Right renal pelvis (tissue), 4 donors: ENCODE measurements around the gene RNF144A. TPM values are rescaled to one million over a fixed set of nuclear protein-coding genes. Genes with fewer than 3 reads are reported as not detected.
"Not testable (repeated sequence)": the region's sequence is repeated elsewhere in the genome, so short reads cannot be mapped to it uniquely, and the experiment has no call there.

Source experiments
- DNase-seq, 4 donors: peaks; one replicate each; pipeline ENCODE4 v3.0.0-alpha.2; 2013; ENCODE audit warnings: low read depth in 4 of 4, low spot score in 3 of 4, missing footprints in 1 of 4
- polyA plus RNA-seq, 4 donors: library from polyadenylated mRNA; unstranded; fragments of 120-200 nt; gene quantifications; one replicate each; pipeline ENCODE4 v1.2.1, GENCODE V29; 2013; ENCODE audit not compliant: insufficient read length in 4 of 4

RNF144A gene, protein sequence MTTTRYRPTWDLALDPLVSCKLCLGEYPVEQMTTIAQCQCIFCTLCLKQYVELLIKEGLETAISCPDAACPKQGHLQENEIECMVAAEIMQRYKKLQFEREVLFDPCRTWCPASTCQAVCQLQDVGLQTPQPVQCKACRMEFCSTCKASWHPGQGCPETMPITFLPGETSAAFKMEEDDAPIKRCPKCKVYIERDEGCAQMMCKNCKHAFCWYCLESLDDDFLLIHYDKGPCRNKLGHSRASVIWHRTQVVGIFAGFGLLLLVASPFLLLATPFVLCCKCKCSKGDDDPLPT
- 10 to 100 TPM; 54.2 to 70.4 (median 66.3) TPM for polyA plus RNA-seq

- peak in 1 of 4 donors; percentile 57 for DNase-seq
These were observed at the start of gene RNF144A for GRCh38 chr2:6917071-6917760. TSS of gene RNF144A (plus strand) at chr2:6917412. CDS start at chr2:6996927, 79,515 bp downstream.

DNA sequence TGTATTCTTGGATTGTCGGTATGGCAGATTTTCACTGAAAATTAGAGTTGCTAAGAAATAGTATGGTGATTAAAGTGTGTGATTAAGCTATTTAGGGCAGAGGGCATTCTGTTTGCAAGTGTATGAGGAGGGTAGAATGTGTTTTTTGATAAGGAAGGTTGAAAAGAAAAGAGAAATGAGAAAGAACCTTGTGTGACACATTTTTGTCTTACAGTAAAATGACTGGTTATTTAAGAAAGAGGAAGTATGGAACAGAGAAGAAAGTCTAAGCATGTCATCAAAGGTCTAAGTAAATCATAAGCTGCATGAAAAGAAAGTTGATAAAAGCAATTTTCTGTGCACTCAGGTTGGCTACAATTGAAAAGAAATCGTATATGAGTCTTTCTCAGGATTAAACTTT, 44.8 kb upstream of the RNF144A start:
- DNase-seq, result no peak

GRCh38 chr2:6874032-6874431, 43.2 kb upstream of the RNF144A start:
- DNase-seq, result no peak

DNA sequence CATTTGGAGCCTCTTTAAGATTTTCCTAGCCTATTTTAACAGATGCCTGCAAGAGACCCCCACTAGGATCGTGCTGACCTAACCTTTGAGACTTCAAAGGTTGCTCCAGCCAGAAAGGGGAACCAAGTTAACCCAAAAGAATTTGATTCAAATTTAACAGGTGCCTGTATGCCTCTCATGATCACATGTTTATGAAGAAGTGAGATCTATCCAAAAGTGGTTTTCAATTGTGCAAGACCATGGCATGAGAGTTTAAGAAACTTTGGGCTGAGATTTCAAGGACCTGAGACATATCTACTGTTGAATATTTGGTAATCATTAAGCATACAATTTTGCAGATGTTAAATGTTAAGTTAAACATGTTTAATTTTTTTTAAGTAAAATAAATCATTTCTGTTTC, 40.9 kb upstream of the RNF144A start:
- no peak for DNase-seq

- no peak for DNase-seq
These were observed 39.6 kb upstream of the RNF144A start, which contains the start of gene RSAD2 for GRCh38 chr2:6877402-6878304. TSS of gene RSAD2 (plus strand) at chr2:6877777. CDS start at chr2:6877801, 24 bp downstream.

DNA sequence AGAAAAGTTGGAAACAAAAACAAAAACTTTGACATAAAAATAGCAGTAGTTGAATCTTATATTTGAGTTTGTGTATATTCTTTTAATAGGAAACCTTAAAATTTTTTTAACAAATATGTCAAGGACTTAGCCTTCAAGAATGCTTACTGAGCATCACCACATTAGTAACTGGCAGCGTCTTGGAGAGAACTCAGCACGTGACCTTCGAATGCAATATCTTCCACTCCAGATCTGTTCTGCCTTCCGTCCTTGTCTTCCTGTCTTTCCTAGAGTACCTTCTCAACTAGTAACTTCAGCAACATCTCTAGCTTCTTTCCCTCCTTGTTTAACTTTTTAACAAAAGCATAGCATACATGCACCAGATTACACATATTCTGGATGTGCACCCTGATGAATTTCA, 38.7 kb upstream of the RNF144A start:
- DNase-seq, result no peak

DNA sequence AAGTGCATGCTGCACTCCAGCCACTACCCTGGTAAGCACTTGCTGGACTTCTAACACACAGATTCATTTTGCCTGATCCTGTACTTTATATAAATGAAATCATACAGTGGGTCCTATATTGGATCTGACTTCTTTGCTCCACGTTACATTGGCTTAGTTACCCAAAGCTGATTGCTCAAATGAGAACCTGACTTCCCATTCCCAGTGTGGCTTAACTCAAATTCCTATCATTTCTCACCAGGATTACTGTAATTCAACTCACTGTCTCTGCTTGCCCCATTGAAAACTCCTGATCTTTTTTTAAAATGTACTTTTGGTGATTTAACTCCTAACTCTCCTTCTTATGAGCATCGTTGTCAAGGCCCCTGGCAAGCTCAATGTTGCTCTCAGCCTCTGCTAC, 38.2 kb upstream of the RNF144A start:
- DNase-seq, result no peak

GRCh38 chr2:6880200-6880733, 36.9 kb upstream of the RNF144A start:
- no peak for DNase-seq

DNA sequence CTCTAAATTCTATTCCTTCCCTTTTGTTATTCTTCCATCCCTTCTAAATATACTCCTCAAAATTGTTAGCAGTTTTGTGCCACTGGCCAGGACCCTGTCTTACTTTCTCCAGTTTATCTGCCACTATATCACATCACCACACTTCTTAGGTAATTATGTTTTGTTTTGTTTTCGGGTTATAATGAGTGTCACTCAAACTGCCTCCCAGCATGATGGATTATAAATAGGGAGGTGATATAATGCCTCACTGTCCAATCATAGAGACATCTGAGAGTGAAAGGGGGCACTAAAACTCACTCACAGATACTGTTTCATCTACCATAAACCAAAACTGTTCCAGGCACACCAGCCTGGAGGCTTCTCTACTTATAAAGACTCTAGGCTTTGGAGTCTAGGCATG, 36.2 kb upstream of the RNF144A start:
- DNase-seq, result no peak

GRCh38 chr2:6881516-6881915, 35.7 kb upstream of the RNF144A start:
- DNase-seq, result no peak

GRCh38 chr2:6883448-6884122, 33.6 kb upstream of the RNF144A start:
- DNase-seq, result no peak

DNA sequence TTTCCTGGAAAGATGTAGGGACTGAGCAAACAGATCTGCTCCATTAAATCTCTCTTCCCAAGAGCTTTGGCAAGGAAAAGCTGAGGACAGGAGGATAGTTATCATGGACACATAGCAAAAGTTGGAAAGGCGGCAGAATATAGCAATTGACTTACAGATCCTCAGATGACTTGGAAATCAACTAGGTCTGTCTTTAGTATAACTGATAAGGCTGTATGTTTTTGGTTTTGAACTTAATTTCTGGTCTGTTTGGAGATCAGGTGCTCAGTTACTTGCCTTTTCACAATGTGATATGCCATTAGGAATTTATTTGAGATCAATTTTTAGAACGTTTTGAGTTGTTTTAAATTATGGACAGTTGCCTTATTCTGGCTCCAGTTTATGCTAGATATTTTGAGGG, 31.7 kb upstream of the RNF144A start:
- DNase-seq, result no peak

DNA sequence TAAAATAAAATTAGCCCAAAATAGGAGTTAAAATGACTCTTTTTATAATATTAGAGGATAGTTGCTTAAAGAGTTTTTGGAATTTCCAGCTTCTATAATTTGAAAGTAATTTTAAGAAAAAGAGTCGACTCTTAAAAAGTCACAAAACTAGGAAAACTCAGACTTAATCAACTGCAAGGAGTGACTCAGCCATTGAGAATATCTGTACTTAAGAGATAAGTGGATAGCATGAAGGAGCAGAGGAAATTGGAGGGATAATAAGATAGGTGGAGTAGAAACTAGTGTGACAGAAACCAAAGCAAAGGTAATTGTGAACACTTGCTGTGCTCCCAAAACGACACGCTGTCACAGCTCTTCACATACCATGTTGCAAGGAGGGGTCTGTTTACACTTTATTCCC, 31.2 kb upstream of the RNF144A start:
- no peak for DNase-seq

DNA sequence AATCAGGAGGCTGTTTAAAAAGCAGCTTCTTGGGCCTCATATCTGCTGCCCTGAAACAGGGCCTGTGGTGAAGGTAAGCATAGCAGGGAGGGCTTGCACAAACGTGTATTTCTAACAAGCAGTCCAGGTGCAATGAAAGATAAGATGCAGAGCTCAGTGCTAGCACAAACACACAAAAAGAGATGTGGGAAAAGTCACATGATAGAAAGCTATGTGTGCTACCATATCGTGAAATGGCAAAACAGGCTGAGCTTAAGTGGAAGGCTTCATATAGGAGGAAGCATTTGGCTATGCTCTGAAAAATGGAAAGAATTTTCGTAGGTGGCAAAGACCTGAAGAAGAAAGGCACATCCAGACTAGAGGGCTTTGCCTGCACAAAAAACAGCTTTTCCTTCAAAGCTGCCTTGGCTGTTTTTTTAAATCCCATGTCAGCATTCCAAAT, 29.4 kb upstream of the RNF144A start:
- no peak for DNase-seq

GRCh38 chr2:6888724-6889123, 28.5 kb upstream of the RNF144A start:
- no peak for DNase-seq

DNA sequence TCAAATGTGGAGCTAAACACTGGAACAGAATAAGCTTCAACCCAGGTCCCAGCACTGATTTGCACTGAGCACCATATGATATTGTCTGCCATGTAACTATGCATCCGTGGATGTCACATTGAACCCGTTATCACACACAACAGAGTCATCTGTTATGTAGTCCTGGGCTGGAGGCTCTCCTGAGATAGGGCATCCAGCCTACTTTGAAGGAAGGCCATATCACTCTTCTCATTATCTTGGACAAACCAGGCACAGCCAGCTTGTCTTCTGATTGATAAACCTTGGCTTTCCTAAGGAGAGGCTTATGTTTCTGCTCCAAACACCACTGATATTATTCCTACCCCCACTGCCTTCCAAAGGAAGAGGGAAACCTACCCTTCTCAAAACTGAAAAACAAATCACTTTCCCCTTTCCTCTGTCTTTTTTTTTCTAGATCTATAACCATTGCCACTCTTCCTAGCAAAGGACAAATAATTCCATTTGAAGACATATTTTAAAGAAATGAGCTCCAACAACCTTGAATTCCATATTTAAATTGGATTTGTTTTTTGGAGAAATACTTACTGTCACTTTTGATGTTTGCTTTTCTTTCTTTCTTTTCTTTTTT, 23.2 kb upstream of the RNF144A start:
- DNase-seq, result no peak

DNA sequence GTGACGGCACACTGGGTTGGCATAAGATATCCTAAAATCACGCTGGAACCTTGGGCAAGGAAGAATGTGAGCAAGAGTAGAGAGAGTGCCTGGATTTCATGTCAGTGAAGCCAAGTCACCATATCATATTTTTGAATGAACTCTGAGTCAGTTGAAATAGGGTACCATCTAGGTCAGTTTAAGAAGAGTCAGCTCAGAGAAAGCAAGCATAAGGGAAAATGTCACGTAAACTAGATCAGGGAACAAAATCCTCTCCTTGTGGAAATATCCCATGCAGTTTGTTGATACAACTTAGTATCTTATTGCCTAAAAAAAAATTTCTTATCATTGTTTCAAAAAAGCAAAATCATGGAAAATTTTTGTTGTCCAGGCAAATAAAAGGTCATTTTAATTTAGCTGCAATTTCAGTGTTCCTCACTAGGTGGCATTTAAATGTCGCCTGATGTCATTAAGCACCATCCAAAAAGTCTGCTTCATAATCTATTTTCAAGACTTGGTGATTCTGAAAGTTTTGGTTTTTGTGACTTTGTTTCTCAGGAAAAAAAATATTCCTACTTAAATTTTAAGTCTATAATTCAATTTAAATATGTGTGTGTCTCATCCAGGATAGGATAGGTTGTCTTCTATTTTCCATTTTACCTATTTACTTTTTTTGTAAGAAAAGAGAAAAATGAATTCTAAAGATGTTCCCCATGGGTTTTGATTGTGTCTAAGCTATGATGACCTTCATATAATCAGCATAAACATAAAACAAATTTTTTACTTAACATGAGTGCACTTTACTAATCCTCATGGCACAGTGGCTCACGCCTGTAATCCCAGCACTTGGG, 20.1 kb upstream of the RNF144A start:
- no peak for DNase-seq

- not testable (repeated sequence) for DNase-seq
These were observed 14.6 kb upstream of the RNF144A start for GRCh38 chr2:6902581-6902980.

DNA sequence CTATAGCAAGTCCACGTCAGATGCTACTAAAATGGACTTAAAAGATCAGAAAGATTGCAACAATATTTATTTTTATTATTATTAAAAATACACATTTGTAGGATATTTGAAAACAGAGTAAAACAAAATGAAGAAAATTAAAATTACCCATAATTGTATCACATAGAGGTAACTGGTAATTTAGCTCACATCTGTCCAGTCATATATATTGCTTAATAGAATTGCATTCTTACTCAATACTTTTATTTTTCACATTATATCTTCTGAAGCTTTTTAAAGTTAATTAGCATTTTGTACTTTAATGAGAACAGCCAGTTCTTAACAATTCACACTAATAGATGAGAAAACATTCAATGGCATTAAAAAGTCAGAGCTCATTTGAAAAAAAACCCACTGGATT, 11.5 kb upstream of the RNF144A start:
- no peak for DNase-seq
